OCI-LY3 (cell line): ENCODE measurements around the gene DPYD.

Experiments
- H2AFZ ChIP-seq: fragments of 200-600, 300-600 bp; shearing (Covaris generic); 2 replicates; pipeline ENCODE4 v1.6.0; 2014; ENCODE audit warnings: antibody characterized with exemption, low read depth, low read length
- H3K27ac ChIP-seq: fragments of 200-600, 300-600 bp; sonication (generic); 2 replicates; pipeline ENCODE4 v1.5.1; 2014; ENCODE audit warnings: mild to moderate bottlenecking, low read length, moderate library complexity, mixed read lengths
- H3K27me3 ChIP-seq: fragments of 200-600, 300-600 bp; sonication (generic); 2 replicates; pipeline ENCODE4 v1.6.1; 2014; ENCODE audit warnings: low read depth, low read length, mixed read lengths
- H3K36me3 ChIP-seq: fragments of 200-600, 300-600 bp; sonication (generic); replicated peaks from 2 replicates; pipeline ENCODE3; 2014; ENCODE audit warnings: low read depth, low read length, mixed read lengths
- H3K4me1 ChIP-seq: fragments of 300-600, 200-600 bp; sonication (generic); 2 replicates; pipeline ENCODE4 v1.6.1; 2014; ENCODE audit warnings: low read length, mixed read lengths
- H3K4me2 ChIP-seq: fragments of 200-600, 300-600 bp; sonication (generic); 2 replicates; pipeline ENCODE4 v1.6.1; 2014; ENCODE audit warnings: low read length, mixed read lengths
- H3K4me3 ChIP-seq: fragments of 300-600, 200-600 bp; sonication (generic); 2 replicates; pipeline ENCODE4 v1.5.1; 2014; ENCODE audit warnings: antibody characterized with exemption, mild to moderate bottlenecking, low read length, moderate library complexity
- H3K79me2 ChIP-seq: fragments of 300-600, 200-600 bp; shearing (Covaris generic); 2 replicates; pipeline ENCODE4 v1.6.1; 2014; ENCODE audit warnings: mild to moderate bottlenecking, low read length, mixed read lengths
- H3K9ac ChIP-seq: fragments of 300-600, 200-600 bp; shearing (Covaris generic); 2 replicates; pipeline ENCODE4 v1.6.0; 2014; ENCODE audit warnings: mild to moderate bottlenecking, low read length, moderate library complexity
- H3K9me3 ChIP-seq: fragments of 200-600, 300-600 bp; shearing (Covaris generic); 2 replicates; pipeline ENCODE4 v1.6.1; 2014; ENCODE audit warnings: low read length, mixed read lengths; ENCODE audit not compliant: insufficient read depth
- H4K20me1 ChIP-seq: fragments of 200-600, 300-600 bp; sonication (generic); 2 replicates; pipeline ENCODE4 v1.6.1; 2016; ENCODE audit warnings: low read length, mixed read lengths; ENCODE audit not compliant: insufficient read depth
- EZH2phosphoT487 ChIP-seq: fragments of 200-600 bp; shearing (Covaris generic); IDR thresholded peaks from 2 replicates; pipeline ENCODE4 v1.6.1; 2018; ENCODE audit warnings: antibody characterized with exemption, mixed run types, low read depth
- TF ChIP-seq, protein P1 (sequence below): fragments of 200-600, 300-600 bp; sonication (generic); IDR thresholded peaks from 2 replicates; pipeline ENCODE4 v1.5.1; 2014; ENCODE audit warnings: antibody characterized with exemption, low read length, low read depth

Gene DPYD

GRCh38 chr1:97623220-97623619 lies 297.6 kb downstream of the DPYD start:
- no peak overlapping the region for H2AFZ ChIP-seq
- no peak overlapping the region for H3K27ac ChIP-seq
- H3K27me3 ChIP-seq, result no peaks in the 10 kb centered on the region
- no peak overlapping the region for H3K9ac ChIP-seq
- H4K20me1 ChIP-seq, result no peaks in the 10 kb centered on the region
- no peaks in the 10 kb centered on the region for H3K36me3 ChIP-seq
- no peak overlapping the region for H3K4me2 ChIP-seq
- H3K9me3 ChIP-seq, result no peaks in the 10 kb centered on the region
- TF ChIP-seq, protein P1, sequence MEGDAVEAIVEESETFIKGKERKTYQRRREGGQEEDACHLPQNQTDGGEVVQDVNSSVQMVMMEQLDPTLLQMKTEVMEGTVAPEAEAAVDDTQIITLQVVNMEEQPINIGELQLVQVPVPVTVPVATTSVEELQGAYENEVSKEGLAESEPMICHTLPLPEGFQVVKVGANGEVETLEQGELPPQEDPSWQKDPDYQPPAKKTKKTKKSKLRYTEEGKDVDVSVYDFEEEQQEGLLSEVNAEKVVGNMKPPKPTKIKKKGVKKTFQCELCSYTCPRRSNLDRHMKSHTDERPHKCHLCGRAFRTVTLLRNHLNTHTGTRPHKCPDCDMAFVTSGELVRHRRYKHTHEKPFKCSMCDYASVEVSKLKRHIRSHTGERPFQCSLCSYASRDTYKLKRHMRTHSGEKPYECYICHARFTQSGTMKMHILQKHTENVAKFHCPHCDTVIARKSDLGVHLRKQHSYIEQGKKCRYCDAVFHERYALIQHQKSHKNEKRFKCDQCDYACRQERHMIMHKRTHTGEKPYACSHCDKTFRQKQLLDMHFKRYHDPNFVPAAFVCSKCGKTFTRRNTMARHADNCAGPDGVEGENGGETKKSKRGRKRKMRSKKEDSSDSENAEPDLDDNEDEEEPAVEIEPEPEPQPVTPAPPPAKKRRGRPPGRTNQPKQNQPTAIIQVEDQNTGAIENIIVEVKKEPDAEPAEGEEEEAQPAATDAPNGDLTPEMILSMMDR, result no peak
- TF ChIP-seq EZH2phosphoT487, result no peak
- H3K4me1 ChIP-seq, result no peaks in the 10 kb centered on the region
- no peaks in the 10 kb centered on the region for H3K79me2 ChIP-seq
- no peak overlapping the region for H3K4me3 ChIP-seq

DNA sequence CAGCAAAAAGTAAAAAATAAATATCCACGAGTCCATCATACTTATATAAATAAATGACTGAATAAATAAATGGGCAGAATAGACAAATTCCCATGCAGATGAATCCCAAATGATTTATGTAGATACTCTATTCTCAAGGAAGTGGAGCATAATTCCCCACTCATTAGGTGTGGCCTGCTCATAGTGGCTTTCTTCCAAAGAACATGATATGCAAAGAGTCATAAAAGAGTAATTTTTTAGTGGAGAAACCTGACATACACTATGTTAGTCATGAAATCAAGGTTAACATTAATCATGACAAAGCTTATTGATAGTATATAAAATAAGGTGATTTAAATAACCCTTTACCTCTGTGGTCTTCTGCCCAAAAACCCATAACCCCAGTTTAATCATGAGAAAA lies 298.9 kb downstream of the DPYD start:
- no peaks in the 10 kb centered on the region for H3K9me3 ChIP-seq
- no peak for TF ChIP-seq EZH2phosphoT487
- TF ChIP-seq, protein P1, result no peak
- H4K20me1 ChIP-seq, result no peaks in the 10 kb centered on the region
- H3K79me2 ChIP-seq, result no peaks in the 10 kb centered on the region
- no peak overlapping the region for H3K4me2 ChIP-seq
- no peaks in the 10 kb centered on the region for H3K4me1 ChIP-seq
- H3K27ac ChIP-seq, result no peak overlapping the region
- H2AFZ ChIP-seq, result no peak overlapping the region
- no peaks in the 10 kb centered on the region for H3K36me3 ChIP-seq
- no peaks in the 10 kb centered on the region for H3K27me3 ChIP-seq
- H3K9ac ChIP-seq, result no peak overlapping the region
- no peak overlapping the region for H3K4me3 ChIP-seq

- no peak overlapping the region for H2AFZ ChIP-seq
- no peaks in the 10 kb centered on the region for H4K20me1 ChIP-seq
- H3K79me2 ChIP-seq, result no peaks in the 10 kb centered on the region
- no peak overlapping the region for H3K27ac ChIP-seq
- H3K9me3 ChIP-seq, result no peaks in the 10 kb centered on the region
- no peak overlapping the region for H3K4me2 ChIP-seq
- no peaks in the 10 kb centered on the region for H3K4me1 ChIP-seq
- H3K4me3 ChIP-seq, result no peak overlapping the region
- no peaks in the 10 kb centered on the region for H3K27me3 ChIP-seq
- no peaks in the 10 kb centered on the region for H3K36me3 ChIP-seq
- H3K9ac ChIP-seq, result no peak overlapping the region
- TF ChIP-seq, protein P1, result no peak
- no peak for TF ChIP-seq EZH2phosphoT487
Observed at GRCh38 chr1:97619706-97620105, 301.1 kb downstream of the DPYD start.

DNA sequence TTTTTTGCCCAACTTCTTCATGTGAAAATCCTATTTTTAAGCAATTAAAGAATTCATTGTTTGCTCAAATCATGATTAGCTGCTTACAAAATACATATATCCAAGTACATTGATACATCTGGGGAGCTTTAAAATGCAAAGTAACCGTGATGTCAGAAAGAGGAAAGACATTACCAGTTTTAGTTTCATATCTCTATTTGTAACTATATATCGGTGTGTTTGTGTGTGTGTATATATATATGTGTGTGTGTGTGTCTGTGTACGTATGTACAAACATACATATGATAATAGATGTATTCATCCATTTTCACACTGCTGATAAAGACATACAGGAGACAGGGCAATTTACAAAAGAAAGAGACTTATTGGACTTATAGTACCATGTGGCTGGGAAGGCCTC lies 310.1 kb downstream of the DPYD start:
- Histone ChIP-seq H3K4me1 (no peaks in the 10 kb centered on the region), H3K27me3 (no peaks in the 10 kb centered on the region), H3K4me2 (no peak overlapping the region), H2AFZ (no peak overlapping the region), H3K9ac (no peak overlapping the region), H3K4me3 (no peak overlapping the region), H3K9me3 (no peaks in the 10 kb centered on the region), H4K20me1 (no peaks in the 10 kb centered on the region), H3K79me2 (no peaks in the 10 kb centered on the region), H3K36me3 (no peaks in the 10 kb centered on the region), H3K27ac (no peak overlapping the region)
- TF ChIP-seq, protein P1, result no peak
- TF ChIP-seq EZH2phosphoT487, result no peak
